ENCODE results near the gene PLD2.
A peak's percentile ranks its signal among the peaks of the same experiment; 100 is the strongest.
"Not testable (repeated sequence)": the region's sequence is repeated elsewhere in the genome, so short reads cannot be mapped to it uniquely, and the experiment has no call there.

Gene PLD2

GRCh38 chr17:4861052-4861451 is 54.1 kb downstream of the PLD2 start:
- Histone ChIP-seq H3K27ac (ENCODE audit: extremely low read depth, low read depth, low read length) (no peak overlapping the region), H3K4me1 (ENCODE audit: control insufficient read depth, insufficient read depth, low read length) (no peaks in the 10 kb centered on the region; the same call in 1 of the 2 replicates), H3K4me3 (ENCODE audit: low read depth, low read length) (no peak overlapping the region), H3K36me3 (ENCODE audit: control insufficient read depth in 2 of 2, insufficient read depth in 1 of 2, low read length in 2 of 2) (peaks cover 0 to 21% of the 10 kb centered on the region in 2 experiments; a peak in 2 of 3 replicates), H3K9me3 (ENCODE audit: control insufficient read depth, insufficient read depth, low read depth, low read length) (no peaks in the 10 kb centered on the region)
- CTCF ChIA-PET = interaction anchor here (0.7 to 1.5 kb wide), 2 partner anchors 20 to 151 kb away, joined by 4 to 6 read pairs; partner anchors contain the start of gene ARRB2
- TF ChIP-seq SCRT1 (tag by site-specific recombination; IDR thresholded peaks at IDR 0.05; ENCODE audit: borderline replicate concordance) (no peak), ZNF174 (tag by site-specific recombination; IDR thresholded peaks at IDR 0.05) (no peak), ZNF114 (tag by site-specific recombination; IDR thresholded peaks at IDR 0.05) (no peak), ZNF341 (tag by site-specific recombination; IDR thresholded peaks at IDR 0.05; ENCODE audit: low read depth) (no peak), GLI4 (tag by site-specific recombination; IDR thresholded peaks at IDR 0.05) (no peak), ZFHX2 (tag by site-specific recombination; conservative IDR thresholded peaks at IDR 0.05) (no peak)
- POLR2A ChIA-PET = interaction anchor here (1.2 kb wide), 1 partner anchor 150 kb away, joined by 3 read pairs; no protein-coding TSS in a partner anchor

DNA sequence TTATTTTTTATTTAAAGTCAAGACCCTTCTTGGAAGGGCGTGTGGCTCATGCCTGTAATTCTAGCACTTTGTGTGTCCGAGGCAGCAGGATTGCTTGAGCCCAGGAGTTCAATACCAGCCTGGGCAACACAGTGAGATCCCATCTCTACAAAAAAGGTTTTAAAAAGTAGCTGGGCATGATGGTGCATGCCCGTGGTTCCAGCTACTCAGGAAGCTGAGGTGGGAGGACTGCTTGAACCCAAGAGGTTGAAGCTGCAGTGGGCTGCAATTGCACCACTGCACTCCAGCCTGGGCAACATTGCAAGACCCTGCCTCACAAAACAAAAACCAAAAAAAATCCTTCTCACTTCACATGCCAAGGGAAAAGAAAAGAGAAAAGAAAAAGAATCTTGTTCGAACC is 55.8 kb downstream of the PLD2 start:
- Histone ChIP-seq H3K27ac (ENCODE audit: extremely low read depth, low read depth, low read length) (no peak overlapping the region), H3K9me3 (ENCODE audit: control insufficient read depth, insufficient read depth, low read depth, low read length) (no peaks in the 10 kb centered on the region), H3K4me1 (ENCODE audit: control insufficient read depth, insufficient read depth, low read length) (no peaks in the 10 kb centered on the region; the same call in 1 of the 2 replicates), H3K36me3 (ENCODE audit: control insufficient read depth in 2 of 2, insufficient read depth in 1 of 2, low read length in 2 of 2) (peaks cover 0 to 18% of the 10 kb centered on the region in 2 experiments; a peak in 2 of 3 replicates), H3K4me3 (ENCODE audit: low read depth, low read length) (no peak overlapping the region)
- TF ChIP-seq ZNF121 (tag by site-specific recombination; IDR thresholded peaks at IDR 0.05) (peak; percentile 99), ZNF433 (tag by site-specific recombination; IDR thresholded peaks at IDR 0.05; ENCODE audit: low read depth) (no peak)
- CTCF ChIA-PET = interaction anchor here (0.6 to 1.1 kb wide), 3 partner anchors 22 to 101 kb away, joined by 3 to 5 read pairs (median 3); partner anchors contain the start of gene VMO1
- POLR2A ChIA-PET = no interaction called here

DNA sequence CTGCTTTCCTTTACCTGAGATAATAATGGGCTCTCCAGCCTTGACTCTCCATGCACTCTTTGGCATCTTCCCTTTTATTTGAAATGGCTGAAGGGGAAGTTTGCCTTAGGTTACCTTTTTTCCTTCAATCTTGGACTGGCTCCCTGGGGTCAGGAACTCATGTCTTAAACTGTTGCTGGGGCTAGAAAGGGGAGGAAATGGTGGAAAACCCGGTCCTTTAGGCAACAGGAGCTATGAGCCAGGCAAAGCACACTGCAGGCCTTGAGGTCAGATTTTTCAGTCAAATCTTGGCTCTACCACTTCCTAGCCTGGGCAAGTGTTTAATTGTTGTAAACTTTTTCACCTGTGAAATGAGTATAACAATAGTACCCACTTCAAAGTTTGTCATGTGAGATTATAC is 56.4 kb downstream of the PLD2 start:
- CTCF ChIA-PET = interaction anchor here (0.6 to 1.1 kb wide), 3 partner anchors 18 to 1610 kb away, joined by 3 to 5 read pairs (median 3); no protein-coding TSS in a partner anchor

GRCh38 chr17:4867535-4867934 is 60.6 kb downstream of the PLD2 start:
- not testable (repeated sequence) for H3K4me3 ChIP-seq (ENCODE audit: low read depth, low read length); H3K4me1 ChIP-seq (ENCODE audit: control insufficient read depth, insufficient read depth, low read length); H3K27ac ChIP-seq (ENCODE audit: extremely low read depth, low read depth, low read length); H3K9me3 ChIP-seq (ENCODE audit: control insufficient read depth, insufficient read depth, low read depth, low read length)
- POLR2A ChIA-PET = interaction anchor here (0.6 kb wide), 2 partner anchors 14 to 78 kb away, joined by 3 to 5 read pairs; no protein-coding TSS in a partner anchor
- CTCF ChIA-PET = interaction anchor here (0.7 to 1.8 kb wide), 2 partner anchors 14 to 177 kb away, joined by 3 to 6 read pairs; no protein-coding TSS in a partner anchor
- TF ChIP-seq OSR2 (tag by site-specific recombination; IDR thresholded peaks at IDR 0.05) (peak; percentile 58; the same call in 1 of the 2 replicates), ZBTB17 (tag by site-specific recombination; IDR thresholded peaks at IDR 0.05) (0 out of 2 replicates have a peak, but pooled peaks have one; percentile 13)
- peaks cover 5 to 10% of the 10 kb centered on the region in 2 experiments; a peak in 2 of 3 replicates for H3K36me3 ChIP-seq (ENCODE audit: control insufficient read depth in 2 of 2, insufficient read depth in 1 of 2, low read length in 2 of 2)

More for the DNA sequence above, 56.4 kb downstream of the PLD2 start:
- POLR2A ChIA-PET = no interaction called here
- TF ChIP-seq, protein P1, sequence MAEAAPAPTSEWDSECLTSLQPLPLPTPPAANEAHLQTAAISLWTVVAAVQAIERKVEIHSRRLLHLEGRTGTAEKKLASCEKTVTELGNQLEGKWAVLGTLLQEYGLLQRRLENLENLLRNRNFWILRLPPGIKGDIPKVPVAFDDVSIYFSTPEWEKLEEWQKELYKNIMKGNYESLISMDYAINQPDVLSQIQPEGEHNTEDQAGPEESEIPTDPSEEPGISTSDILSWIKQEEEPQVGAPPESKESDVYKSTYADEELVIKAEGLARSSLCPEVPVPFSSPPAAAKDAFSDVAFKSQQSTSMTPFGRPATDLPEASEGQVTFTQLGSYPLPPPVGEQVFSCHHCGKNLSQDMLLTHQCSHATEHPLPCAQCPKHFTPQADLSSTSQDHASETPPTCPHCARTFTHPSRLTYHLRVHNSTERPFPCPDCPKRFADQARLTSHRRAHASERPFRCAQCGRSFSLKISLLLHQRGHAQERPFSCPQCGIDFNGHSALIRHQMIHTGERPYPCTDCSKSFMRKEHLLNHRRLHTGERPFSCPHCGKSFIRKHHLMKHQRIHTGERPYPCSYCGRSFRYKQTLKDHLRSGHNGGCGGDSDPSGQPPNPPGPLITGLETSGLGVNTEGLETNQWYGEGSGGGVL (tag by site-specific recombination; IDR thresholded peaks at IDR 0.05) = no peak
- TF ChIP-seq ZNF146 (tag by site-specific recombination; IDR thresholded peaks at IDR 0.05) = no peak
- no peak for TF ChIP-seq ZNF600 (tag by site-specific recombination; IDR thresholded peaks at IDR 0.05)
- no peak for TF ChIP-seq SP3 (tag by site-specific recombination; IDR thresholded peaks at IDR 0.05)
- no peak for TF ChIP-seq KLF9 (tag by site-specific recombination; IDR thresholded peaks at IDR 0.05; ENCODE audit: low read depth)
- no peak for TF ChIP-seq ZNF175 (tag by site-specific recombination; IDR thresholded peaks at IDR 0.05)
- TF ChIP-seq ZNF211 (tag by site-specific recombination; IDR thresholded peaks at IDR 0.05; ENCODE audit: low read depth) = no peak
- TF ChIP-seq ZFP37 (tag by site-specific recombination; IDR thresholded peaks at IDR 0.05) = no peak
- no peak for TF ChIP-seq ZNF658 (tag by site-specific recombination; IDR thresholded peaks at IDR 0.05)
- no peak overlapping the region for H3K4me3 ChIP-seq (ENCODE audit: low read depth, low read length)
- no peaks in the 10 kb centered on the region for H3K9me3 ChIP-seq (ENCODE audit: control insufficient read depth, insufficient read depth, low read depth, low read length)
- no peak overlapping the region for H3K27ac ChIP-seq (ENCODE audit: extremely low read depth, low read depth, low read length)
- H3K36me3 ChIP-seq (ENCODE audit: control insufficient read depth in 2 of 2, insufficient read depth in 1 of 2, low read length in 2 of 2) = peaks cover 0 to 18% of the 10 kb centered on the region in 2 experiments; a peak in 2 of 3 replicates
- H3K4me1 ChIP-seq (ENCODE audit: control insufficient read depth, insufficient read depth, low read length) = no peaks in the 10 kb centered on the region

Data from HEK293 (cell line).